Brain microvascular endothelial cell (primary cell): ENCODE measurements around the gene ZBTB3.
"Not testable (repeated sequence)": the region's sequence is repeated elsewhere in the genome, so short reads cannot be mapped to it uniquely, and the experiment has no call there.

Experiments used
- DNase-seq: peaks from one replicate; pipeline ENCODE4 v3.0.0-alpha.2; 2020
- H3K27ac ChIP-seq: fragments of 250-450 bp; sonication (Bioruptor Pico); 2 replicates; pipeline ENCODE4 v1.5.1; 2020; ENCODE audit warnings: mild to moderate bottlenecking, moderate library complexity
- H3K27me3 ChIP-seq: fragments of 250-450 bp; sonication (Bioruptor Pico); replicated peaks from 2 replicates; pipeline ENCODE4 v1.5.1; 2020; ENCODE audit warnings: mild to moderate bottlenecking
- H3K36me3 ChIP-seq: fragments of 250-450 bp; sonication (Bioruptor Pico); replicated peaks from 2 replicates; pipeline ENCODE4 v1.5.1; 2020; ENCODE audit warnings: mild to moderate bottlenecking
- H3K4me3 ChIP-seq: 2 replicates; pipeline ENCODE4 v1.5.1; 2011; ENCODE audit warnings: low read depth, mild to moderate bottlenecking, control low read depth, low read length, moderate library complexity
- CTCF ChIP-seq: IDR thresholded peaks from 2 replicates; pipeline ENCODE4 v1.5.1; 2011; ENCODE audit warnings: low read depth, mild to moderate bottlenecking, moderate library complexity, low read length, control low read depth, inconsistent platforms; ENCODE audit errors: missing control alignments
- in situ Hi-C: cut with HindIII; loops from 2 replicates; pipeline ENCODE4 v1.10.0; 2017; ENCODE audit warnings: low sequenced_read_pairs, low pct_ligation_motif_present

Gene ZBTB3

GRCh38 chr11:62707277-62707861, 46.6 kb downstream of the ZBTB3 start, which contains the start of the genes BSCL2 and GNG3:
Gene BSCL2, minus strand, starts transcription at chr11:62707424. Its CDS starts 229 bp downstream, at chr11:62707195.
Gene GNG3, plus strand, starts transcription at chr11:62707676. Its CDS starts 620 bp downstream, at chr11:62708296.
- Histone ChIP-seq H3K36me3 (peaks cover 20% of the 10 kb centered on the region), H3K27me3 (no peaks in the 10 kb centered on the region), H3K4me3 (peak within 1 kb of the TSS; percentile 55), H3K27ac (no peak within 1 kb of the TSS)
- in situ Hi-C loops, result no loop called here
- no peak for DNase-seq
- no peak for TF ChIP-seq CTCF

- peaks cover 17% of the 10 kb centered on the region for H3K36me3 ChIP-seq
- no peak overlapping the region for H3K27ac ChIP-seq
- no peak for DNase-seq
- H3K27me3 ChIP-seq, result no peaks in the 10 kb centered on the region
- no peak for TF ChIP-seq CTCF
- H3K4me3 ChIP-seq, result peak overlapping the region; percentile 55
- in situ Hi-C loops, result no loop called here
Measured at GRCh38 chr11:62706850-62707247, 47.1 kb downstream of the ZBTB3 start.

- H3K36me3 ChIP-seq, result peaks cover 15% of the 10 kb centered on the region
- in situ Hi-C loops, result no loop called here
- H3K27ac ChIP-seq, result peak overlapping the region; percentile 48
- H3K27me3 ChIP-seq, result no peaks in the 10 kb centered on the region
- no peak for TF ChIP-seq CTCF
- DNase-seq, result peak; percentile 89
- H3K4me3 ChIP-seq, result peak overlapping the region; percentile 79
Measured at GRCh38 chr11:62705880-62706849, 47.8 kb downstream of the ZBTB3 start.

- in situ Hi-C loops, result no loop called here
- H3K4me3 ChIP-seq, result peak overlapping the region; percentile 79
- DNase-seq, result no peak
- H3K27me3 ChIP-seq, result no peaks in the 10 kb centered on the region
- peak overlapping the region; percentile 48 for H3K27ac ChIP-seq
- peaks cover 14% of the 10 kb centered on the region for H3K36me3 ChIP-seq
- TF ChIP-seq CTCF, result no peak
Measured at GRCh38 chr11:62705413-62705812, 48.5 kb downstream of the ZBTB3 start.

GRCh38 chr11:62703921-62704320, 50.0 kb downstream of the ZBTB3 start:
- H3K27me3 ChIP-seq, in situ Hi-C loops, H3K27ac ChIP-seq, DNase-seq, H3K4me3 ChIP-seq: not testable (repeated sequence)
- peaks cover 14% of the 10 kb centered on the region for H3K36me3 ChIP-seq

- no peak for DNase-seq
- H3K4me3 ChIP-seq, result no peak overlapping the region
Measured at GRCh38 chr11:62702246-62702645, 51.7 kb downstream of the ZBTB3 start.

More at GRCh38 chr11:62702246-62702645, 51.7 kb downstream of the ZBTB3 start:
- TF ChIP-seq CTCF, result no peak
- Histone ChIP-seq H3K36me3 (peaks cover 14% of the 10 kb centered on the region), H3K27me3 (no peaks in the 10 kb centered on the region), H3K27ac (no peak overlapping the region)
- in situ Hi-C loops, result no loop called here
